Measurements from ENCODE around the gene PSME4.

- TF ChIP-seq CTCF (IDR thresholded peaks at IDR 0.05; ENCODE audit: low read depth, low read length, missing input control) = no peak
- TF ChIP-seq HNF4A (conservative IDR thresholded peaks at IDR 0.05) = no peak
- no peak for TF ChIP-seq TAF1 (conservative IDR thresholded peaks at IDR 0.05)
- TF ChIP-seq, protein P1, sequence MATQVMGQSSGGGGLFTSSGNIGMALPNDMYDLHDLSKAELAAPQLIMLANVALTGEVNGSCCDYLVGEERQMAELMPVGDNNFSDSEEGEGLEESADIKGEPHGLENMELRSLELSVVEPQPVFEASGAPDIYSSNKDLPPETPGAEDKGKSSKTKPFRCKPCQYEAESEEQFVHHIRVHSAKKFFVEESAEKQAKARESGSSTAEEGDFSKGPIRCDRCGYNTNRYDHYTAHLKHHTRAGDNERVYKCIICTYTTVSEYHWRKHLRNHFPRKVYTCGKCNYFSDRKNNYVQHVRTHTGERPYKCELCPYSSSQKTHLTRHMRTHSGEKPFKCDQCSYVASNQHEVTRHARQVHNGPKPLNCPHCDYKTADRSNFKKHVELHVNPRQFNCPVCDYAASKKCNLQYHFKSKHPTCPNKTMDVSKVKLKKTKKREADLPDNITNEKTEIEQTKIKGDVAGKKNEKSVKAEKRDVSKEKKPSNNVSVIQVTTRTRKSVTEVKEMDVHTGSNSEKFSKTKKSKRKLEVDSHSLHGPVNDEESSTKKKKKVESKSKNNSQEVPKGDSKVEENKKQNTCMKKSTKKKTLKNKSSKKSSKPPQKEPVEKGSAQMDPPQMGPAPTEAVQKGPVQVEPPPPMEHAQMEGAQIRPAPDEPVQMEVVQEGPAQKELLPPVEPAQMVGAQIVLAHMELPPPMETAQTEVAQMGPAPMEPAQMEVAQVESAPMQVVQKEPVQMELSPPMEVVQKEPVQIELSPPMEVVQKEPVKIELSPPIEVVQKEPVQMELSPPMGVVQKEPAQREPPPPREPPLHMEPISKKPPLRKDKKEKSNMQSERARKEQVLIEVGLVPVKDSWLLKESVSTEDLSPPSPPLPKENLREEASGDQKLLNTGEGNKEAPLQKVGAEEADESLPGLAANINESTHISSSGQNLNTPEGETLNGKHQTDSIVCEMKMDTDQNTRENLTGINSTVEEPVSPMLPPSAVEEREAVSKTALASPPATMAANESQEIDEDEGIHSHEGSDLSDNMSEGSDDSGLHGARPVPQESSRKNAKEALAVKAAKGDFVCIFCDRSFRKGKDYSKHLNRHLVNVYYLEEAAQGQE (IDR thresholded peaks at IDR 0.05) = no peak
- TF ChIP-seq RAD21 (IDR thresholded peaks at IDR 0.05) = no peak
- no peak for TF ChIP-seq MAX (IDR thresholded peaks at IDR 0.05)
- no peak for TF ChIP-seq ATF3 (IDR thresholded peaks at IDR 0.05)
- no peak for TF ChIP-seq GABPA (IDR thresholded peaks at IDR 0.05 in 1 of 2, conservative IDR thresholded peaks at IDR 0.05 in 1 of 2)
Measured at GRCh38 chr2:53952519-53952918, 18.3 kb downstream of the PSME4 start.

All from liver (tissue), 3 donors.